ENCODE data around the gene TALDO1. TPM values are rescaled to one million over a fixed set of nuclear protein-coding genes. Genes with fewer than 3 reads are reported as not detected.

TALDO1 gene
- total and polyA plus RNA-seq, 4 donors: 72.5 to 181 (median 128) TPM

DNA sequence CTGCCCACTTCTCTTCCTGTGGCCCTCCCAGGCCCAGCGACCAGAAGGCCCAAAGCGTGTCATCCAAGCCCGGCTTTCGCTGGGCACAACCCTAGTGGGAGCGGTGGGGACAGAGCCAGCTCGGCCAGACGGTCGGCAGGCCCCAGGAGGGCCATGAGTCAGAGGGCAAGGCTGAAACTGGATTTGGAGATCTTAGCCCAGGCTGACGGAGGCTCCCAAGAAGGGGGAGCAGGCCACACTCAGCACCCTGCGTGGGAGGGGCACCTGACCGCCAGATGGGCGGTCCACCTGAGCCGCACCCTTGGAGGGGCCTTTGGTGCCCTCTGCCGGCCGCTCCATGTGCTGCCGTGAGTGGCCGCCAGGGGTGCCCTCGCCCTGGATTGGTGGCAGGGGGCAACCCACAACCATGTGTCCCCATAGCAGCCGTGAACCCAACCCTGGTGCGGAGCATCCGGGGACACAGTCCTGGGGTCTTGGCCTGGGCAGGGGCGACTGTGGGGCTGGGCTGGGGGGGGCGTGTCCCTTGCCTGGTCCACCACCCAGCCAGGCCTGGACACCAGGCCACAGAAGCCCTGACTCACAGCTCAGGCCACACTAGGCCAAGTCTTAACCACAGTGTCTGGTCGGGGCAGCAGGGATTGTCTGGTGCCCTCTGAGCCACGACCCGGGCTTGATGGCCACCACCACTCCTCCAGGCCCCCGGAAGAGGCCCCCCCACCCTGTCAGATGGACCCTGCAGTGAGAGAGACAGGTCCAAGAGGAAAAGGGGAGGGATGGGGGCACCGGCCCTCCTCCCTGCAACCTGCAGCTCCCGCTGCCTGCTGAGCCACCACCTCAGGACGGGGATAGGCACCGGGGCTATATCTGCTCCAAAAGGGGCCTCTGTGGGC is 19.2 kb upstream of the TALDO1 start (continued):
- TF ChIP-seq RXRA (IDR thresholded peaks at IDR 0.05): peak in 1 of 2 donors; percentile 59

DNA sequence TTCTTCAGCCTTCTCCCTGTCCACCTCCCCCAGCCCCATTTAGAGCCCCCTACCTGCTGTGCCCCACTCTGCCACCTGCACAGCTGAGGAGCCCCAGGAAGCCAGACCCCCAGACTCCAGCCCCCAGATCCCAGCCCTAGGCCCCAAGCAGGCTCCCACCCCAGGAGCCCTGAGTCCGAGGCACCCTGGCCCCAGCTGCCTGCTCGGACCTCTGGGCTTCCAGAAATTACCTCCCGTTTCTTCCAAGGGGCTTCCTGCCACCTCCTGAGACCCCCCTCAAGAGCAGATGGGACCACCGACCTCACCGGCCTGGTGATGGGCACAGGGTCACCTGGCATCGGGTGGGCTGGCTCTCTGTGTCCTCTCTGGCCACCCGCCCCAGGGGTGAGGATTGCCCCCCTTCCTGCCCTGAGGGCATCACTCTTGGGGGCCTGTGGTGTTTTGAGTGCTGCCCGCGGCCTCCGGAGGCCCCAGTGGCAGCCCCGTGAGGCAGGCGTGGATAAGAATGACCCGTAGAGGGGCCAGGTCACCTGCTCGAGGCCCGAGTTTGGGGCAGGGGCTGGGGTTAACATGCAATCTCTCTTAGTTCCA is 18.3 kb upstream of the TALDO1 start:
- Histone ChIP-seq H3K27ac (ENCODE audit: low read depth in 1 of 2, low read length in 2 of 2) (no peak overlapping the region), H3K36me3 (ENCODE audit: control insufficient read depth in 4 of 4, insufficient read depth in 3 of 4, low read depth in 1 of 4, low read length in 3 of 4) (peaks cover 0 to 7% (median 7%) of the 10 kb centered on the region in 4 donors), H3K4me1 (ENCODE audit: control insufficient read depth in 4 of 4, insufficient read depth in 4 of 4, low read length in 3 of 4) (peaks cover 0 to 6% (median 2%) of the 10 kb centered on the region in 4 donors), H3K27me3 (ENCODE audit: control insufficient read depth in 4 of 4, insufficient read depth in 4 of 4, low read length in 3 of 4) (no peaks in the 10 kb centered on the region), H3K4me3 (ENCODE audit: low read depth in 1 of 3, low read length in 3 of 3) (no peak overlapping the region), H3K9me3 (ENCODE audit: control insufficient read depth in 4 of 4, low read length in 3 of 4) (no peaks in the 10 kb centered on the region), H3K9ac (ENCODE audit: low read depth in 1 of 2, low read length in 2 of 2) (no peak overlapping the region)
- TF ChIP-seq, protein P1, sequence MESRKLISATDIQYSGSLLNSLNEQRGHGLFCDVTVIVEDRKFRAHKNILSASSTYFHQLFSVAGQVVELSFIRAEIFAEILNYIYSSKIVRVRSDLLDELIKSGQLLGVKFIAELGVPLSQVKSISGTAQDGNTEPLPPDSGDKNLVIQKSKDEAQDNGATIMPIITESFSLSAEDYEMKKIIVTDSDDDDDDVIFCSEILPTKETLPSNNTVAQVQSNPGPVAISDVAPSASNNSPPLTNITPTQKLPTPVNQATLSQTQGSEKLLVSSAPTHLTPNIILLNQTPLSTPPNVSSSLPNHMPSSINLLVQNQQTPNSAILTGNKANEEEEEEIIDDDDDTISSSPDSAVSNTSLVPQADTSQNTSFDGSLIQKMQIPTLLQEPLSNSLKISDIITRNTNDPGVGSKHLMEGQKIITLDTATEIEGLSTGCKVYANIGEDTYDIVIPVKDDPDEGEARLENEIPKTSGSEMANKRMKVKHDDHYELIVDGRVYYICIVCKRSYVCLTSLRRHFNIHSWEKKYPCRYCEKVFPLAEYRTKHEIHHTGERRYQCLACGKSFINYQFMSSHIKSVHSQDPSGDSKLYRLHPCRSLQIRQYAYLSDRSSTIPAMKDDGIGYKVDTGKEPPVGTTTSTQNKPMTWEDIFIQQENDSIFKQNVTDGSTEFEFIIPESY (IDR thresholded peaks at IDR 0.05): no peak
- TF ChIP-seq HNF4A (conservative IDR thresholded peaks at IDR 0.05): no peak
- WGBS: 59% methylated on average over 15 of the region's 15 CpGs
- no peak for DNase-seq (ENCODE audit: low spot score)

DNA sequence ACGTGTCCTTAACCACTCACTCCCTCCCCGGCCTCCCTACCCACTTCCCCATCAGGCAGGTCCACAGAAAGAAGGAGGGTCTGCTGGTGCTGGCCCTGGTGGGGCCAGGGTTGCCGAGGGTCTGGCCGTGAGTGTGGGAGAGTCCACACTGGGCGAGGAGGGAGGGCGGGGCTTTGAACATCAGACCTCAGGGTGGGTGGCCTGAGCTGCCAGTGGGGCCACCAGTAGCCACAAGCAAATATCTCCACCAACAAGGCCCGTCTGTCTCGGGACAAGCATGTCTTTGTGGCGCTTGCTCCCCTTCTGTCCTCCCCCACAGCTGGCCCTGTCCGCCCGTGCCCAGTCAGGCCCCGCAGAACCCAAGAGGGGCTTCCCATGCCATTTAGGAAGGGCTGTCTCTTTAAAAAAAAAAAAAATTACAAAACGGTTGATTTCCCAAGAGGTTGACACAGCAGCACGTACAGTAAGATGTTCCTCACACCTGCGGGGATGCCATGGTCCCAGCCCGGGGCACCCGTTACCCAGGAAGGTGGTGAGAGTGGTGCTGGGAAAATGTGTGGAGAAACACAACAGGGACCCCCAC is 17.7 kb upstream of the TALDO1 start:
- H3K9me3 ChIP-seq (ENCODE audit: control insufficient read depth in 4 of 4, low read length in 3 of 4): no peaks in the 10 kb centered on the region
- H3K9ac ChIP-seq (ENCODE audit: low read depth in 1 of 2, low read length in 2 of 2): no peak overlapping the region
- H3K27ac ChIP-seq (ENCODE audit: low read depth in 1 of 2, low read length in 2 of 2): no peak overlapping the region
- H3K4me3 ChIP-seq (ENCODE audit: low read depth in 1 of 3, low read length in 3 of 3): no peak overlapping the region
- no peak for DNase-seq (ENCODE audit: low spot score)
- TF ChIP-seq, protein P2, sequence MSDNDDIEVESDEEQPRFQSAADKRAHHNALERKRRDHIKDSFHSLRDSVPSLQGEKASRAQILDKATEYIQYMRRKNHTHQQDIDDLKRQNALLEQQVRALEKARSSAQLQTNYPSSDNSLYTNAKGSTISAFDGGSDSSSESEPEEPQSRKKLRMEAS (IDR thresholded peaks at IDR 0.05): no peak
- TF ChIP-seq, protein P3, sequence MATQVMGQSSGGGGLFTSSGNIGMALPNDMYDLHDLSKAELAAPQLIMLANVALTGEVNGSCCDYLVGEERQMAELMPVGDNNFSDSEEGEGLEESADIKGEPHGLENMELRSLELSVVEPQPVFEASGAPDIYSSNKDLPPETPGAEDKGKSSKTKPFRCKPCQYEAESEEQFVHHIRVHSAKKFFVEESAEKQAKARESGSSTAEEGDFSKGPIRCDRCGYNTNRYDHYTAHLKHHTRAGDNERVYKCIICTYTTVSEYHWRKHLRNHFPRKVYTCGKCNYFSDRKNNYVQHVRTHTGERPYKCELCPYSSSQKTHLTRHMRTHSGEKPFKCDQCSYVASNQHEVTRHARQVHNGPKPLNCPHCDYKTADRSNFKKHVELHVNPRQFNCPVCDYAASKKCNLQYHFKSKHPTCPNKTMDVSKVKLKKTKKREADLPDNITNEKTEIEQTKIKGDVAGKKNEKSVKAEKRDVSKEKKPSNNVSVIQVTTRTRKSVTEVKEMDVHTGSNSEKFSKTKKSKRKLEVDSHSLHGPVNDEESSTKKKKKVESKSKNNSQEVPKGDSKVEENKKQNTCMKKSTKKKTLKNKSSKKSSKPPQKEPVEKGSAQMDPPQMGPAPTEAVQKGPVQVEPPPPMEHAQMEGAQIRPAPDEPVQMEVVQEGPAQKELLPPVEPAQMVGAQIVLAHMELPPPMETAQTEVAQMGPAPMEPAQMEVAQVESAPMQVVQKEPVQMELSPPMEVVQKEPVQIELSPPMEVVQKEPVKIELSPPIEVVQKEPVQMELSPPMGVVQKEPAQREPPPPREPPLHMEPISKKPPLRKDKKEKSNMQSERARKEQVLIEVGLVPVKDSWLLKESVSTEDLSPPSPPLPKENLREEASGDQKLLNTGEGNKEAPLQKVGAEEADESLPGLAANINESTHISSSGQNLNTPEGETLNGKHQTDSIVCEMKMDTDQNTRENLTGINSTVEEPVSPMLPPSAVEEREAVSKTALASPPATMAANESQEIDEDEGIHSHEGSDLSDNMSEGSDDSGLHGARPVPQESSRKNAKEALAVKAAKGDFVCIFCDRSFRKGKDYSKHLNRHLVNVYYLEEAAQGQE (IDR thresholded peaks at IDR 0.05): no peak
- peaks cover 0 to 6% (median 2%) of the 10 kb centered on the region in 4 donors for H3K4me1 ChIP-seq (ENCODE audit: control insufficient read depth in 4 of 4, insufficient read depth in 4 of 4, low read length in 3 of 4)
- WGBS: 42% methylated on average over 17 of the region's 17 CpGs
- H3K36me3 ChIP-seq (ENCODE audit: control insufficient read depth in 4 of 4, insufficient read depth in 3 of 4, low read depth in 1 of 4, low read length in 3 of 4): peaks cover 0 to 3% (median 1%) of the 10 kb centered on the region in 4 donors
- no peaks in the 10 kb centered on the region for H3K27me3 ChIP-seq (ENCODE audit: control insufficient read depth in 4 of 4, insufficient read depth in 4 of 4, low read length in 3 of 4)

DNA sequence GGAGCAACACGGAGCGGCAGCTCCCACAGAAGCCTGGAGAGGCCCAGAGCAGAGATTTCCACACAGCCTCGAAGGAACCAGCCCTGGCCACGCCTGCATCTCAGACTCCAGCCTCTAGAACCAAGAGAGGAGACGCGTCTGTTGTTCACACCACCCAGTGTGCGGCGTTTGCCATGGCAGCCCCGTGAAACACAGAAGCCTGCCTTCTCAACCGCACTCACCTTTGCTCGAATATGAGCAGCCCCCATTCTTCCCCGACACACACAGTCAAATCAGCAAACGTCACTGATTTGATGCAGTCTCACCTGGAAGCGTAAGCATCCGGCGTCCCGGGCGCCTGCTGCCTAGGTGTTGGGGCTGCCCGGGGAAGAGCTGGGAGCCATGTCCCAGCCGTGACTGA is 14.2 kb upstream of the TALDO1 start:
- Histone ChIP-seq H3K27ac (ENCODE audit: low read depth in 1 of 2, low read length in 2 of 2) (no peak overlapping the region), H3K36me3 (ENCODE audit: control insufficient read depth in 4 of 4, insufficient read depth in 3 of 4, low read depth in 1 of 4, low read length in 3 of 4) (no peaks in the 10 kb centered on the region), H3K4me3 (ENCODE audit: low read depth in 1 of 3, low read length in 3 of 3) (no peak overlapping the region), H3K9me3 (ENCODE audit: control insufficient read depth in 4 of 4, low read length in 3 of 4) (no peaks in the 10 kb centered on the region), H3K9ac (ENCODE audit: low read depth in 1 of 2, low read length in 2 of 2) (no peak overlapping the region), H3K4me1 (ENCODE audit: control insufficient read depth in 4 of 4, insufficient read depth in 4 of 4, low read length in 3 of 4) (peaks cover 0 to 4% (median under 1%) of the 10 kb centered on the region in 4 donors), H3K27me3 (ENCODE audit: control insufficient read depth in 4 of 4, insufficient read depth in 4 of 4, low read length in 3 of 4) (no peaks in the 10 kb centered on the region)
- DNase-seq (ENCODE audit: low spot score): no peak
- WGBS: 84% methylated on average over 20 of the region's 20 CpGs
- TF ChIP-seq HNF4G (IDR thresholded peaks at IDR 0.05) (no peak), FOXA1 (IDR thresholded peaks at IDR 0.05) (no peak), SP1 (IDR thresholded peaks at IDR 0.05) (no peak), NR2F2 (IDR thresholded peaks at IDR 0.05) (no peak), FOXA2 (IDR thresholded peaks at IDR 0.05) (no peak), EGR1 (IDR thresholded peaks at IDR 0.05; ENCODE audit: low read depth in 2 of 2) (no peak)
- TF ChIP-seq, protein P1 (IDR thresholded peaks at IDR 0.05): no peak
- TF ChIP-seq, protein P4, sequence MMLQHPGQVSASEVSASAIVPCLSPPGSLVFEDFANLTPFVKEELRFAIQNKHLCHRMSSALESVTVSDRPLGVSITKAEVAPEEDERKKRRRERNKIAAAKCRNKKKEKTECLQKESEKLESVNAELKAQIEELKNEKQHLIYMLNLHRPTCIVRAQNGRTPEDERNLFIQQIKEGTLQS (IDR thresholded peaks at IDR 0.05): no peak
